ENCODE results near the gene STRA6.

- TF ChIP-seq, protein P1, sequence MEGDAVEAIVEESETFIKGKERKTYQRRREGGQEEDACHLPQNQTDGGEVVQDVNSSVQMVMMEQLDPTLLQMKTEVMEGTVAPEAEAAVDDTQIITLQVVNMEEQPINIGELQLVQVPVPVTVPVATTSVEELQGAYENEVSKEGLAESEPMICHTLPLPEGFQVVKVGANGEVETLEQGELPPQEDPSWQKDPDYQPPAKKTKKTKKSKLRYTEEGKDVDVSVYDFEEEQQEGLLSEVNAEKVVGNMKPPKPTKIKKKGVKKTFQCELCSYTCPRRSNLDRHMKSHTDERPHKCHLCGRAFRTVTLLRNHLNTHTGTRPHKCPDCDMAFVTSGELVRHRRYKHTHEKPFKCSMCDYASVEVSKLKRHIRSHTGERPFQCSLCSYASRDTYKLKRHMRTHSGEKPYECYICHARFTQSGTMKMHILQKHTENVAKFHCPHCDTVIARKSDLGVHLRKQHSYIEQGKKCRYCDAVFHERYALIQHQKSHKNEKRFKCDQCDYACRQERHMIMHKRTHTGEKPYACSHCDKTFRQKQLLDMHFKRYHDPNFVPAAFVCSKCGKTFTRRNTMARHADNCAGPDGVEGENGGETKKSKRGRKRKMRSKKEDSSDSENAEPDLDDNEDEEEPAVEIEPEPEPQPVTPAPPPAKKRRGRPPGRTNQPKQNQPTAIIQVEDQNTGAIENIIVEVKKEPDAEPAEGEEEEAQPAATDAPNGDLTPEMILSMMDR (IDR thresholded peaks at IDR 0.05 in 8 of 11, conservative IDR thresholded peaks at IDR 0.05 in 3 of 11): no peak
- no peak for TF ChIP-seq POLR2AphosphoS5 (IDR thresholded peaks at IDR 0.05)
- no peak for TF ChIP-seq POLR2A (IDR thresholded peaks at IDR 0.05)
These were observed 72.3 kb downstream of the STRA6 start, which contains the start of gene ISLR2 for GRCh38 chr15:74130155-74130848.

Measured in spleen (tissue), 7 donors.